GM19397 (cell line): ENCODE measurements around the gene SPESP1.
"Not testable (repeated sequence)": the region's sequence is repeated elsewhere in the genome, so short reads cannot be mapped to it uniquely, and the experiment has no call there.

Experiments used
- ATAC-seq: cut with Tn5 transposase; IDR thresholded peaks from one replicate; pipeline ENCODE4 v1.9.1; 2021; ENCODE audit warnings: mild to moderate bottlenecking, moderate library complexity; ENCODE audit not compliant: unreplicated experiment

Gene SPESP1

GRCh38 chr15:68962465-68962864 is 32.1 kb downstream of the SPESP1 start:
- no peak for ATAC-seq

- not testable (repeated sequence) for ATAC-seq
Measured at GRCh38 chr15:68963719-68964118, 33.4 kb downstream of the SPESP1 start.

- no peak for ATAC-seq
Measured at GRCh38 chr15:68966996-68967395, 36.7 kb downstream of the SPESP1 start.

GRCh38 chr15:68967948-68968347 is 37.6 kb downstream of the SPESP1 start:
- no peak for ATAC-seq

GRCh38 chr15:68969298-68969697 is 39.0 kb downstream of the SPESP1 start:
- ATAC-seq, result no peak

GRCh38 chr15:68972201-68973065 is 42.1 kb downstream of the SPESP1 start:
- no peak for ATAC-seq

- not testable (repeated sequence) for ATAC-seq
Measured at GRCh38 chr15:68975651-68976160, 45.4 kb downstream of the SPESP1 start.

GRCh38 chr15:68977426-68977825 is 47.1 kb downstream of the SPESP1 start:
- not testable (repeated sequence) for ATAC-seq

GRCh38 chr15:68979006-68979405 is 48.7 kb downstream of the SPESP1 start:
- no peak for ATAC-seq

GRCh38 chr15:68979816-68980215 is 49.5 kb downstream of the SPESP1 start:
- ATAC-seq, result no peak

- ATAC-seq, result no peak
Measured at GRCh38 chr15:68980786-68981185, 50.5 kb downstream of the SPESP1 start.

GRCh38 chr15:68981941-68982340 is 51.6 kb downstream of the SPESP1 start:
- no peak for ATAC-seq

GRCh38 chr15:68982976-68983563 is 52.7 kb downstream of the SPESP1 start:
- ATAC-seq, result no peak

GRCh38 chr15:68983961-68984481 is 53.7 kb downstream of the SPESP1 start:
- ATAC-seq, result no peak

GRCh38 chr15:68984586-68984985 is 54.3 kb downstream of the SPESP1 start:
- no peak for ATAC-seq

- ATAC-seq, result no peak
Measured at GRCh38 chr15:68985361-68985891, 55.1 kb downstream of the SPESP1 start.

GRCh38 chr15:68986322-68986721 is 56.0 kb downstream of the SPESP1 start:
- no peak for ATAC-seq

- no peak for ATAC-seq
Measured at GRCh38 chr15:68987120-68987519, 56.8 kb downstream of the SPESP1 start.

GRCh38 chr15:68987676-68988075 is 57.4 kb downstream of the SPESP1 start:
- no peak for ATAC-seq

GRCh38 chr15:68989541-68990230 is 59.4 kb downstream of the SPESP1 start:
- no peak for ATAC-seq
